Epithelial cell of esophagus (primary cell): ENCODE results near the gene TMEM131.
"Not testable (repeated sequence)": the region's sequence is repeated elsewhere in the genome, so short reads cannot be mapped to it uniquely, and the experiment has no call there.

Experiments
- DNase-seq: peaks from one replicate; pipeline ENCODE4 v3.0.0; 2010; ENCODE audit warnings: low read depth
- H3K4me3 ChIP-seq: 2 replicates; pipeline ENCODE4 v1.5.1; 2011; ENCODE audit warnings: mild to moderate bottlenecking, low read length, control low read depth
- TF ChIP-seq, protein P1 (sequence below): IDR thresholded peaks from 2 replicates; pipeline ENCODE4 v1.5.1; 2011; ENCODE audit warnings: low read depth, mild to moderate bottlenecking, low read length, control low read depth, inconsistent platforms; ENCODE audit not compliant: insufficient read depth; ENCODE audit errors: missing control alignments

TMEM131 gene

DNA sequence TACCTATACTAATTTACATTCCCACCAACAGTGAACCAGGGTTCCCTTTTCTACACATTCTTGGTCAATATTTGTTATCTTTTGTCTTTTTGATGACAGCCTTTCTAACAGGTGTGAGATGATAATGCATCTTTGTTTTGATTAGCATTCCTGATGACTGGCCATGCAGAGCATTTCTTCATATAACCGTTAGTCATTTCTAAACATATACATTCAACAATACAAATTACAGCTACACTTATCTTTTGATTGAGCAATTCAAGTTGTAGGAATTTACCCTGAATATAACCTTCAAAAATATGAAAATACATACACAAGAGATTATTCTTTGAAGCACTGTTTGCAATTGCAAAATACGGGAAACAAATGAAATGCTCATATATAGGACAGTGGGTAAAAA, 94.9 kb downstream of the TMEM131 start:
- TF ChIP-seq, protein P1, sequence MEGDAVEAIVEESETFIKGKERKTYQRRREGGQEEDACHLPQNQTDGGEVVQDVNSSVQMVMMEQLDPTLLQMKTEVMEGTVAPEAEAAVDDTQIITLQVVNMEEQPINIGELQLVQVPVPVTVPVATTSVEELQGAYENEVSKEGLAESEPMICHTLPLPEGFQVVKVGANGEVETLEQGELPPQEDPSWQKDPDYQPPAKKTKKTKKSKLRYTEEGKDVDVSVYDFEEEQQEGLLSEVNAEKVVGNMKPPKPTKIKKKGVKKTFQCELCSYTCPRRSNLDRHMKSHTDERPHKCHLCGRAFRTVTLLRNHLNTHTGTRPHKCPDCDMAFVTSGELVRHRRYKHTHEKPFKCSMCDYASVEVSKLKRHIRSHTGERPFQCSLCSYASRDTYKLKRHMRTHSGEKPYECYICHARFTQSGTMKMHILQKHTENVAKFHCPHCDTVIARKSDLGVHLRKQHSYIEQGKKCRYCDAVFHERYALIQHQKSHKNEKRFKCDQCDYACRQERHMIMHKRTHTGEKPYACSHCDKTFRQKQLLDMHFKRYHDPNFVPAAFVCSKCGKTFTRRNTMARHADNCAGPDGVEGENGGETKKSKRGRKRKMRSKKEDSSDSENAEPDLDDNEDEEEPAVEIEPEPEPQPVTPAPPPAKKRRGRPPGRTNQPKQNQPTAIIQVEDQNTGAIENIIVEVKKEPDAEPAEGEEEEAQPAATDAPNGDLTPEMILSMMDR: no peak
- no peak overlapping the region for H3K4me3 ChIP-seq
- peak; percentile 67 for DNase-seq

DNA sequence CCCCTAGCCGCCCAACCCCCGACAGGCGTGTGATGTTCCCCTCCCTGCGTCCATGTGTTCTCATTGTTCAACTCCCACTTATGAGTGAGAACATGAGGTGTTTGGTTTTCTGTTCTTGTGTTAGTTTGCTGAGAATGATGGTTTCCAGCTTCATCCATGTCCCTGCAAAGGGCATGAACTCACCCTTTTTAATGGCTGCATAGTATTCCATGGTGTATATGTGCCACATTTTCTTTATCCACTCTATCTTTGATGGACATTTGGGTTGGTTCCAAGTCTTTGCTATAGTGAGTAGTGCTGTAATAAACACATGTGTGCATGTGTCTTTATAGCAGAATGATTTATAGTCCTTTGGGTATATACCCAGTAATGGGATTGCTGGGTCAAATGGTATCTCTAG, 102.7 kb downstream of the TMEM131 start:
- not testable (repeated sequence) for DNase-seq, H3K4me3 ChIP-seq

DNA sequence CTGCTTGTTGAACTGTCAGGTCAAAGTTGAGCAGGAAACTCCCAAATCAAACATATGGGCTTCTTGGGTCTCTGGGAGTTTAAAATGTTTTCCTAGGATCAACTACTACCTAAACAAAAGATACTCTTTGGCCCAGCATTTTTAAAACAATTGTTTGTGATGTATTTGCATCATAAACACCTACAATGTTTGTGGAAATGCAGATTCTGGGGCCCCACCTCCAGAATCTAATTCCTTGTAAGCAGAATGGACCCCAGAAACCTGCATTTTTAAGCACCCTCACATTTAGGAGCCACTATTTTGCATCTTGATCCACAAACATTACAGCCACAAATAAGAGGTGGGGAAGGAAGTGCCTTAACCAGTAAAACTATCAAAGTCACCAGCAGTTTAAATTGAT, 104.1 kb downstream of the TMEM131 start:
- DNase-seq: no peak
- H3K4me3 ChIP-seq: no peak overlapping the region
- TF ChIP-seq, protein P1: no peak

GRCh38 chr2:97889156-97889555, 106.6 kb downstream of the TMEM131 start:
- no peak for DNase-seq
- TF ChIP-seq, protein P1: no peak
- H3K4me3 ChIP-seq: no peak overlapping the region

DNA sequence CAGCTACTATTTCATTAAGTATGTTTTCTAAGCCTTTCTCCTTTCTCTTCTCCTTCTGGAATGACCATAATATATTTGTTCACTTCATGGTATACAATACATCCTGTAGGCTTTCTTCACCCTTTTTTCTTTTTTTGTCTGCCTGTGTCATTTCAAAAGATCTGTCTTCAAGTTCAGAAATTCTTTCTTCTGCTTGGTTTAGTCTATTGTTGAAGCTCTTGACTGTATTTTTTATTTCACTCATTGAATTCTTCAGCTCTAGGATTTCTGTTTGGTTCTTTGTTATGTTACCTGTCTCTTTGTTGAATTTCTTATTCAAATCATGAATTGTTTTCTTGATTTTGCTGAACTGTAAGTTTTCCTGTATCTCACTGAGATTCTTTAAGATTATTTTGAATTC, 109.9 kb downstream of the TMEM131 start:
- TF ChIP-seq, protein P1: no peak
- no peak for DNase-seq

GRCh38 chr2:97880334-97880733, 115.4 kb downstream of the TMEM131 start:
- TF ChIP-seq, protein P1: no peak
- no peak for DNase-seq
- no peak overlapping the region for H3K4me3 ChIP-seq

More for the DNA sequence above, 109.9 kb downstream of the TMEM131 start:
- no peak overlapping the region for H3K4me3 ChIP-seq

GRCh38 chr2:97878865-97879264, 116.9 kb downstream of the TMEM131 start:
- H3K4me3 ChIP-seq: no peak overlapping the region
- DNase-seq: no peak
- TF ChIP-seq, protein P1: no peak

- DNase-seq, H3K4me3 ChIP-seq: not testable (repeated sequence)
Observed at GRCh38 chr2:97878317-97878716, 117.4 kb downstream of the TMEM131 start.
